RWPE1 (cell line): ENCODE measurements around the gene DIABLO.
A peak's percentile ranks its signal among the peaks of the same experiment; 100 is the strongest.

ENCODE experiments used
- CTCF ChIA-PET: fragments of 350-600 bp; sonication (Branson Sonifier 250); formaldehyde crosslinking; extraction: SDS; loops from one replicate; lab custom pipeline; 2021; lab: Yijun Ruan, JAX
- POLR2A ChIA-PET: fragments of 400-600 bp; formaldehyde crosslinking; extraction: SDS; loops from one replicate; lab custom pipeline; 2020; ENCODE audit warnings: antibody characterized with exemption; ENCODE audit not compliant: low non-redundant PET; lab: Yijun Ruan, JAX
- DNase-seq: peaks from one replicate; pipeline ENCODE4 v3.0.0; 2012; ENCODE audit warnings: low spot score
- H3K27ac ChIP-seq: fragments of 450-650 bp; 2 replicates; pipeline ENCODE4 v1.5.1; 2017
- TF ChIP-seq, protein P1 (sequence below): fragments of 450-650 bp; conservative IDR thresholded peaks from 2 replicates; pipeline ENCODE4 v1.5.1; 2017; ENCODE audit warnings: low read depth, mild to moderate bottlenecking

The DIABLO gene

DNA sequence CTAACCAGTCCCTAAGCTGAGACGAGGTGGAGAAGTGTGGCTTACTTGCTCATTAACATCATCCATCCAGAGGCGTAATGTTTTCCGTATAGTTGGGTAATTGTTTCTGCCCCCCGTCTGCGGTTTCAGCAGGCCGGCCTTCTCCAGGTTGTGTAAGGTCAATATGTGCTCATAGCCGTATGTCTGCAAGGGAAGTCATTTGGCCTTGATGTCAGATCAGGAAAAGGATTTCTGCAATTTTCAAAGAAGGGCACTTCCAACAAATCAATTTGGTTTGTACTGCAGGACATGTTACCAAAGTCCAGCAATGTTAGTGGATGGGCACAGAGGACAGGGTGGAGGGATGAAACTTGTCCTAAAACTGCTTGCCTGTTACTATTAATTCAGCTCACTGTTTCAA is 9.9 kb upstream of the DIABLO start:
- TF ChIP-seq, protein P1, sequence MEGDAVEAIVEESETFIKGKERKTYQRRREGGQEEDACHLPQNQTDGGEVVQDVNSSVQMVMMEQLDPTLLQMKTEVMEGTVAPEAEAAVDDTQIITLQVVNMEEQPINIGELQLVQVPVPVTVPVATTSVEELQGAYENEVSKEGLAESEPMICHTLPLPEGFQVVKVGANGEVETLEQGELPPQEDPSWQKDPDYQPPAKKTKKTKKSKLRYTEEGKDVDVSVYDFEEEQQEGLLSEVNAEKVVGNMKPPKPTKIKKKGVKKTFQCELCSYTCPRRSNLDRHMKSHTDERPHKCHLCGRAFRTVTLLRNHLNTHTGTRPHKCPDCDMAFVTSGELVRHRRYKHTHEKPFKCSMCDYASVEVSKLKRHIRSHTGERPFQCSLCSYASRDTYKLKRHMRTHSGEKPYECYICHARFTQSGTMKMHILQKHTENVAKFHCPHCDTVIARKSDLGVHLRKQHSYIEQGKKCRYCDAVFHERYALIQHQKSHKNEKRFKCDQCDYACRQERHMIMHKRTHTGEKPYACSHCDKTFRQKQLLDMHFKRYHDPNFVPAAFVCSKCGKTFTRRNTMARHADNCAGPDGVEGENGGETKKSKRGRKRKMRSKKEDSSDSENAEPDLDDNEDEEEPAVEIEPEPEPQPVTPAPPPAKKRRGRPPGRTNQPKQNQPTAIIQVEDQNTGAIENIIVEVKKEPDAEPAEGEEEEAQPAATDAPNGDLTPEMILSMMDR, result no peak
- H3K27ac ChIP-seq, result no peak overlapping the region
- POLR2A ChIA-PET, result no interaction called here
- no peak for DNase-seq
- CTCF ChIA-PET, result no interaction called here

DNA sequence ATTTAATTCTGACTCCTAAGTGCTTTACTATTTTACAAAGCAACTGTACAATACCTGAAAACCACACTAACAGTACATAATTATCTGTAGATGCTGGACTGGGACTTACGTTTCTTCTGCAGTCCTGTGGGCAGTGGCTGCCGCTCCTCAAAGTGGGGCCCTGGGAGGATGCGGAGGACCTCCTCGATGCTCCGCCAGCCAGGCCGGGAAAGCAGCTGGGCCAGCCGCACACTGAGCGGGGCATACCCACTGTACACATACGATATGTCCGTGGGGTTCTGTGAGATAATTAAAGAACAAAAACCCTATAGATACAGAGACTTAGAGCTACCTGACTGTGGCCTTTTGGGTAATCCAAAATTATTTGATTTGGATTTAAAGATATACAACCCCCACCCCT is 6.8 kb upstream of the DIABLO start:
- no peak overlapping the region for H3K27ac ChIP-seq
- CTCF ChIA-PET, result no interaction called here
- TF ChIP-seq, protein P1, result no peak
- POLR2A ChIA-PET, result no interaction called here
- no peak for DNase-seq

DNA sequence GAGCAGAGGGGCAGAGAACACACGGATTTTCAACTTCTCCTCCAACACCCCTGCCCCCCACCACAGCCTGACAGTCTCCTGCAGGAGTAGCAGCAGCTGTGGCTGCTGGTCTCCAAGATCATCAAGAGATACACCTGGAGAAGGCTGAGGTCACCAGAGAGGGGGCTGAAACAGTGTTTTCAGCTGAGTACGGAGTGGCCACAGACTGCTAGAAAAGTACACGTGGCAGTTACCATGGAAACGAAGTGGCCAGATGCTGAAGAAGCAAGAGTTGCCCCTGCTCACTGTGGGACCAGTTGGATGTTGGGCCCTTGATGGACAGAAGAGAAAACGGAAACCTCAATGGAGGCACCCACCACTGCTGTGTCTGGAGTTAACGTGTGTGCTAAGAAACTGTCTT is 4.9 kb upstream of the DIABLO start:
- no peak overlapping the region for H3K27ac ChIP-seq
- no peak for DNase-seq
- TF ChIP-seq, protein P1, result no peak
- ChIA-PET CTCF (interaction anchor here (0.6 to 0.7 kb wide), 2 partner anchors 648 to 809 kb away, joined by 3 read pairs; no protein-coding TSS in a partner anchor), POLR2A (no interaction called here)

DNA sequence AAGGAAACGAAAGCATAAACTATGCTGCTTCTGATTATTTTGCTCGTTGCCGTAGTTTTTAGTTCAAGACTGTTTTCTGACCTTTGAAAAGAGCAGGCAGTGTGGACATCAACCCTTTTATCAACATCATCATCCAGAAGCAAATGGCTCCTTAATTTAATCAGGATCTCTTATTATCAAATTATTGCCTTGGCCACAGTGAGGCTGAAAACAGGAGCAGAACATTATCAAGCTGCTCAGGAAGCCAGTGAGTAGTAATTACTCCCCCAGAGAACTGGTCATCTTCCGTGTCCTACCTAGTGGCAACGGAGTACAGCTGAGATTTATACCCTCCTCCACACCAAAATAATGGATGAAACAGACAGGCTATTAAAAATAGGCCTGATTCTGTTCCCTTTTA is 2.2 kb upstream of the DIABLO start:
- ChIA-PET POLR2A (interaction anchor here (0.6 kb wide), 1 partner anchor 84 kb away, joined by 6 read pairs; no protein-coding TSS in a partner anchor), CTCF (no interaction called here)
- H3K27ac ChIP-seq, result no peak overlapping the region
- no peak for DNase-seq
- TF ChIP-seq, protein P1, result no peak

DNA sequence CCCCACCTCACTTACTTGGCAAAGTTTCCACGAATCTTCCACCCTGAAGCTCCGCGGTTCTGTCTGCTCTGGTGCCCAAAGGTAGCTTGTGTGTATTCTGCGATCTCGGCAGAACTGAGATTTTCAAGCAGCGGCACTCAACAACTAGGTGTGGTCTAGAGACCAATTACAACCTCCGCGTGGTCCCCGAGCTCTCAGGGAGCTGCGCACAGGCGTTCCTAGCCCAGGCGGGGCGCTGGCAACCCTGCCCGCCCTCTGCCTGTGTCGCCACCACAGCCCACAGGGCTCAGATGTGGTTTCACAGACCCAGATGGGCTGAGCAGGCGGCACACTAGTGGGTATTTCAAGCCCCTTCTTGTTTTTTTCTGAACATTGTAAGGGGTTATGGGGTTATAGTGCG is 1.5 kb upstream of the DIABLO start:
- ChIA-PET CTCF (no interaction called here), POLR2A (no interaction called here)
- peak overlapping the region; percentile 92; the same call in 1 of the 2 replicates for H3K27ac ChIP-seq
- DNase-seq, result no peak
- TF ChIP-seq, protein P1, result no peak

DNA sequence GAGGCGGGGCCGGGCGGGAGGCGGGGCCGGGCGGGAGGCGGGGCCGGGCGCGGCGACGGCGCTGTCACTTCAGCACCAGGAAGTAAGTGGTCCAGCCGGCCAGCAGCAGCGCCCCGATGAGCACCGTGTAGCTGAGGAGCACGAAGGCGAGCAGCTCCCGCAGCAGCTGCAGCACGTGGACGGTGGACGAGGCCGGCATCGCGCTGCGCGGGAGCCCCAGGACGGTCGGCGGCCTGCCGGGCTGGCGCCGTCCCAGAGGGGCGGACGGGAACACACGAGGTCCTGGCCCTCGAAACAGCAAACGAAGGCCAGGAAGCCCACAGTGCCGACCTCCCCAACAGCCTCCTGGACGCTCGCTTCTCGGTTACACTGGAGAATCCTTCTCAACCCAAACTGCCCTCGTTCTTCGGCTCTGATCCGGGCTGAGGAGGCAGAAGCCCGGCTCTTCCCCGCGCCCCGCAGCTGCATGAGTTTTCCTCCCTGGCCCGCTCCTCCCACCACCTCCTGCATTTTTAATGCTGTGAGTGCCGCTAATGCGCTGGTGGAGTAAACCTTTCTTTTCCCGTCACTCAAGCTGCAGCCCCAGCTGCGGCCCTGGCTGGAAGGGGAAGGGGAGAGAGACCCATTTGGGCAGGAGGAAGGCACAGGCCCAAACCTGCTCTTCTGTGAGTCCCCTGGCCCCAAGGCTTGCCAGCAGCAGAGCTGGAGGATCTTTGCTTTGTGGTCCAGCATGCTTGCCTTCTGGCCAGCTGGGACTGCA is 694 bp upstream of the DIABLO start:
- TF ChIP-seq, protein P1, result no peak
- H3K27ac ChIP-seq, result peak overlapping the region; percentile 92
- CTCF ChIA-PET, result no interaction called here
- POLR2A ChIA-PET, result interaction anchor here (0.5 to 1.0 kb wide), 2 partner anchors 13 to 94 kb away, joined by 4 to 7 read pairs; no protein-coding TSS in a partner anchor
- DNase-seq, result no peak
